Eye (tissue), 1 donor: ENCODE results near the gene TIMM8A.
A peak's percentile ranks its signal among the peaks of the same experiment; 100 is the strongest.

Experiments
- DNase-seq: peaks from one replicate; pipeline ENCODE4 v3.0.0-alpha.2; 2015

Gene TIMM8A

GRCh38 chrX:101348452-101349192, at the start of gene TIMM8A:
TSS of gene TIMM8A (minus strand) at chrX:101348742. CDS start at chrX:101348664, 78 bp downstream.
- peak; percentile 82 for DNase-seq

GRCh38 chrX:101397779-101398178, 49.2 kb upstream of the TIMM8A start:
- no peak for DNase-seq

GRCh38 chrX:101395789-101396188, 47.2 kb upstream of the TIMM8A start:
- DNase-seq: no peak

- no peak for DNase-seq
Measured at GRCh38 chrX:101394372-101394771, 45.8 kb upstream of the TIMM8A start.

GRCh38 chrX:101393530-101394305, 45.2 kb upstream of the TIMM8A start:
- DNase-seq: no peak

- DNase-seq: no peak
Measured at GRCh38 chrX:101391831-101392230, 43.3 kb upstream of the TIMM8A start.

- DNase-seq: peak; percentile 93
Measured at GRCh38 chrX:101390664-101391525, 42.4 kb upstream of the TIMM8A start, which contains the start of gene RPL36A. TSS of gene RPL36A (plus strand) at chrX:101391011. CDS start at chrX:101391044, 33 bp downstream.

- DNase-seq: no peak
Measured at GRCh38 chrX:101388604-101389003, 40.1 kb upstream of the TIMM8A start.

GRCh38 chrX:101386542-101386885, 38.0 kb upstream of the TIMM8A start:
- DNase-seq: no peak

GRCh38 chrX:101385795-101386541, 37.4 kb upstream of the TIMM8A start, which contains the start of gene BTK:
TSS of gene BTK (minus strand) at chrX:101386191. CDS start at chrX:101375284, 10,907 bp downstream.
- DNase-seq: no peak

GRCh38 chrX:101385026-101385684, 36.6 kb upstream of the TIMM8A start:
- no peak for DNase-seq

GRCh38 chrX:101383679-101384205, 35.2 kb upstream of the TIMM8A start:
- DNase-seq: peak; percentile 37

- DNase-seq: no peak
Measured at GRCh38 chrX:101377547-101377946, 29.0 kb upstream of the TIMM8A start.

- peak; percentile 7 for DNase-seq
Measured at GRCh38 chrX:101370888-101371504, 22.5 kb upstream of the TIMM8A start.

GRCh38 chrX:101369687-101370086, 21.1 kb upstream of the TIMM8A start:
- no peak for DNase-seq

GRCh38 chrX:101368800-101369199, 20.3 kb upstream of the TIMM8A start:
- no peak for DNase-seq

GRCh38 chrX:101365301-101365795, 16.8 kb upstream of the TIMM8A start:
- DNase-seq: no peak

GRCh38 chrX:101362757-101363156, 14.2 kb upstream of the TIMM8A start:
- no peak for DNase-seq

- no peak for DNase-seq
Measured at GRCh38 chrX:101362116-101362515, 13.6 kb upstream of the TIMM8A start.

- DNase-seq: no peak
Measured at GRCh38 chrX:101360390-101360789, 11.8 kb upstream of the TIMM8A start.

- DNase-seq: no peak
Measured at GRCh38 chrX:101359966-101360365, 11.4 kb upstream of the TIMM8A start.
